Glutamatergic neuron (in vitro differentiated cells): ENCODE data around the gene PSKH1. TPM values are rescaled to one million over a fixed set of nuclear protein-coding genes. Genes with fewer than 3 reads are reported as not detected.
A peak's percentile ranks its signal among the peaks of the same experiment; 100 is the strongest.
"Not testable (repeated sequence)": the region's sequence is repeated elsewhere in the genome, so short reads cannot be mapped to it uniquely, and the experiment has no call there.

Source experiments
- DNase-seq: peaks from one replicate; pipeline ENCODE4 v3.0.0; 2022
- H3K27ac Mint-ChIP-seq: one replicate; pipeline ENCODE4 v1.8.0; 2020; ENCODE audit warnings: mild to moderate bottlenecking, mixed read lengths, inconsistent platforms; ENCODE audit not compliant: unreplicated experiment
- H3K27me3 Mint-ChIP-seq: one replicate; pipeline ENCODE4 v1.8.0; 2020; ENCODE audit warnings: mild to moderate bottlenecking, moderate library complexity, mixed read lengths, inconsistent platforms; ENCODE audit not compliant: unreplicated experiment
- H3K36me3 Mint-ChIP-seq: one replicate; pipeline ENCODE4 v1.8.0; 2020; ENCODE audit warnings: mild to moderate bottlenecking, mixed read lengths, inconsistent platforms; ENCODE audit not compliant: unreplicated experiment
- H3K4me1 Mint-ChIP-seq: one replicate; pipeline ENCODE4 v1.8.0; 2020; ENCODE audit warnings: mild to moderate bottlenecking, low read depth, mixed read lengths, inconsistent platforms; ENCODE audit not compliant: unreplicated experiment
- H3K4me3 Mint-ChIP-seq: one replicate; pipeline ENCODE4 v1.8.0; 2020; ENCODE audit warnings: mild to moderate bottlenecking, mixed read lengths, inconsistent platforms; ENCODE audit not compliant: unreplicated experiment
- H3K9me3 Mint-ChIP-seq: one replicate; pipeline ENCODE4 v1.8.0; 2020; ENCODE audit warnings: mild to moderate bottlenecking, moderate library complexity, mixed read lengths, inconsistent platforms; ENCODE audit not compliant: unreplicated experiment
- CTCF ChIP-seq: fragments of 200-600 bp; sonication (generic); IDR thresholded peaks from one replicate; pipeline ENCODE4 v1.5.0; 2021; ENCODE audit not compliant: partially characterized antibody, unreplicated experiment
- total RNA-seq: library from RNA; stranded (reverse); fragmentation: NEBNext Ultra II Directional; extraction: Animal tissue kit (Norgen Biotek cat#: 25700); gene quantifications from one replicate; pipeline ENCODE4 v1.2.1, GENCODE V29; 2021; ENCODE audit not compliant: unreplicated experiment

Gene PSKH1
- total RNA-seq, 1 donor from 2014 or later = 27.9 TPM

- Mint-ChIP-seq H3K36me3 (no peaks in the 10 kb centered on the region), H3K9me3 (peaks cover 3% of the 10 kb centered on the region), H3K27ac (peak overlapping the region; percentile 57), H3K4me3 (peak overlapping the region; percentile 20), H3K4me1 (peaks cover 26% of the 10 kb centered on the region), H3K27me3 (peaks cover 4% of the 10 kb centered on the region)
- TF ChIP-seq CTCF = no peak
- no peak for DNase-seq
Observed at GRCh38 chr16:67861877-67862276, 31.2 kb upstream of the PSKH1 start.

GRCh38 chr16:67862623-67863583 is 30.2 kb upstream of the PSKH1 start:
- Mint-ChIP-seq H3K36me3 (no peaks in the 10 kb centered on the region), H3K27ac (peak overlapping the region; percentile 62), H3K9me3 (peaks cover 3% of the 10 kb centered on the region), H3K27me3 (peaks cover 4% of the 10 kb centered on the region), H3K4me3 (peak overlapping the region; percentile 68), H3K4me1 (peaks cover 24% of the 10 kb centered on the region)
- peak; percentile 32 for DNase-seq
- no peak for TF ChIP-seq CTCF

- not testable (repeated sequence) for H3K27ac Mint-ChIP-seq, H3K36me3 Mint-ChIP-seq, H3K9me3 Mint-ChIP-seq, DNase-seq, H3K4me3 Mint-ChIP-seq, H3K27me3 Mint-ChIP-seq
- peaks cover 24% of the 10 kb centered on the region for H3K4me1 Mint-ChIP-seq
Observed at GRCh38 chr16:67864044-67864443, 29.0 kb upstream of the PSKH1 start.

GRCh38 chr16:67864594-67864993 is 28.5 kb upstream of the PSKH1 start:
- Mint-ChIP-seq H3K27ac (peak overlapping the region; percentile 52), H3K9me3 (peaks cover 3% of the 10 kb centered on the region), H3K4me3 (peak overlapping the region; percentile 69), H3K36me3 (no peaks in the 10 kb centered on the region), H3K4me1 (peaks cover 24% of the 10 kb centered on the region), H3K27me3 (no peaks in the 10 kb centered on the region)
- TF ChIP-seq CTCF = no peak
- DNase-seq = no peak

GRCh38 chr16:67865318-67865717 is 27.7 kb upstream of the PSKH1 start:
- TF ChIP-seq CTCF = no peak
- Mint-ChIP-seq H3K27me3 (no peaks in the 10 kb centered on the region), H3K4me3 (no peak overlapping the region), H3K27ac (no peak overlapping the region), H3K4me1 (peaks cover 24% of the 10 kb centered on the region), H3K9me3 (peaks cover 3% of the 10 kb centered on the region), H3K36me3 (no peaks in the 10 kb centered on the region)
- DNase-seq = no peak
